Urothelium cell line (cell line): Measurements from ENCODE around the gene DENND6A.
"Not testable (repeated sequence)": the region's sequence is repeated elsewhere in the genome, so short reads cannot be mapped to it uniquely, and the experiment has no call there.

Experiments
- DNase-seq: peaks from one replicate; pipeline ENCODE4 v3.0.0; 2011; ENCODE audit warnings: low spot score, mixed read lengths
- FAIRE-seq: peaks from 2 replicates; lab custom pipeline; 2011; peaks lifted over from hg19 to GRCh38; lab: Jason Lieb, UNC

Gene DENND6A

GRCh38 chr3:57692396-57693147, at the start of gene DENND6A:
DENND6A (minus strand) TSS chr3:57693077; CDS start chr3:57693018, 59 bp downstream.
- FAIRE-seq (no peak), DNase-seq (peak; percentile 99)

- no peak for FAIRE-seq
Measured at GRCh38 chr3:57740027-57740426, 47.1 kb upstream of the DENND6A start.

GRCh38 chr3:57738391-57738790, 45.5 kb upstream of the DENND6A start:
- no peak for DNase-seq
- FAIRE-seq = no peak

More at GRCh38 chr3:57740027-57740426, 47.1 kb upstream of the DENND6A start:
- no peak for DNase-seq

- no peak for FAIRE-seq
- DNase-seq = no peak
Measured at GRCh38 chr3:57737840-57738239, 45.0 kb upstream of the DENND6A start.

GRCh38 chr3:57735405-57735804, 42.5 kb upstream of the DENND6A start:
- DNase-seq = no peak

GRCh38 chr3:57733790-57734189, 40.9 kb upstream of the DENND6A start:
- no peak for FAIRE-seq
- no peak for DNase-seq

More at GRCh38 chr3:57735405-57735804, 42.5 kb upstream of the DENND6A start:
- no peak for FAIRE-seq

GRCh38 chr3:57731311-57731710, 38.4 kb upstream of the DENND6A start:
- FAIRE-seq (no peak), DNase-seq (no peak)

GRCh38 chr3:57730682-57731081, 37.8 kb upstream of the DENND6A start:
- DNase-seq = no peak
- FAIRE-seq = no peak

- no peak for DNase-seq
- no peak for FAIRE-seq
Measured at GRCh38 chr3:57729334-57730045, 36.6 kb upstream of the DENND6A start.

GRCh38 chr3:57727106-57727505, 34.2 kb upstream of the DENND6A start:
- FAIRE-seq (no peak), DNase-seq (no peak)

GRCh38 chr3:57726397-57726796, 33.5 kb upstream of the DENND6A start:
- no peak for DNase-seq
- no peak for FAIRE-seq

- FAIRE-seq (no peak), DNase-seq (no peak)
Measured at GRCh38 chr3:57718118-57718517, 25.2 kb upstream of the DENND6A start.

- FAIRE-seq (no peak), DNase-seq (no peak)
Measured at GRCh38 chr3:57717205-57717868, 24.5 kb upstream of the DENND6A start.

- FAIRE-seq (no peak), DNase-seq (no peak)
Measured at GRCh38 chr3:57715686-57716085, 22.8 kb upstream of the DENND6A start.

GRCh38 chr3:57709559-57709958, 16.7 kb upstream of the DENND6A start:
- DNase-seq = no peak

GRCh38 chr3:57709031-57709430, 16.2 kb upstream of the DENND6A start:
- DNase-seq = no peak
- no peak for FAIRE-seq

More at GRCh38 chr3:57709559-57709958, 16.7 kb upstream of the DENND6A start:
- no peak for FAIRE-seq

GRCh38 chr3:57706462-57706861, 13.6 kb upstream of the DENND6A start:
- FAIRE-seq (no peak), DNase-seq (no peak)

- not testable (repeated sequence) for FAIRE-seq, DNase-seq
Measured at GRCh38 chr3:57705351-57705750, 12.5 kb upstream of the DENND6A start.

- FAIRE-seq (no peak), DNase-seq (no peak)
Measured at GRCh38 chr3:57701781-57702180, 8.9 kb upstream of the DENND6A start.

GRCh38 chr3:57700737-57701136, 7.9 kb upstream of the DENND6A start:
- DNase-seq (no peak), FAIRE-seq (no peak)

GRCh38 chr3:57699591-57699990, 6.7 kb upstream of the DENND6A start:
- FAIRE-seq (no peak), DNase-seq (no peak)
